Lower leg skin (tissue), 4 donors: ENCODE measurements around the gene ITGA2. TPM values are rescaled to one million over a fixed set of nuclear protein-coding genes. Genes with fewer than 3 reads are reported as not detected.

ENCODE experiments used
- DNase-seq, 2 donors: peaks; one replicate each; pipeline ENCODE4 v3.0.0-alpha.2; 2019; ENCODE audit warnings: low spot score in 2 of 2
- H3K4me3 ChIP-seq: fragments of 200-600 bp; sonication (generic); 2 replicates; pipeline ENCODE4 v1.5.1; 2017; ENCODE audit warnings: mild to moderate bottlenecking, low read depth; ENCODE audit not compliant: poor library complexity, severe bottlenecking
- POLR2A ChIP-seq, 2 donors: fragments of 450-650 bp; IDR thresholded peaks; one replicate each; pipeline ENCODE4 v1.6.1; 2016 to 2017; ENCODE audit warnings: antibody characterized with exemption in 2 of 2, mild to moderate bottlenecking in 1 of 2, moderate library complexity in 1 of 2
- WGBS, 2 donors: methylation state at CpG; one replicate each; pipeline ENCODE4 v1.1.5; 2018; 5-methylcytosine and 5-hydroxymethylcytosine counted together
- intact Hi-C: fragments of 100-400 bp; cut with DNase I; formaldehyde crosslinking; loops from one replicate; pipeline ENCODE4 v1.15.0; 2023; ENCODE audit warnings: low total_unique reads
- total RNA-seq, 4 donors: library from RNA; depleted of rRNA; stranded (reverse); fragments of >200 nt; gene quantifications; one replicate each; pipeline ENCODE4 v1.1.0, GENCODE V29; 2016
- TF ChIP-seq, protein P1 (sequence below), 3 donors: fragments of 450-650 bp; IDR thresholded peaks; one replicate each; pipeline ENCODE4 v1.5.1; 2016; ENCODE audit warnings: antibody characterized with exemption in 3 of 3, mild to moderate bottlenecking in 3 of 3, moderate library complexity in 2 of 3

The ITGA2 gene
- total RNA-seq, 4 donors from 2014 or later = 28.6 to 36.7 (median 34.1) TPM

DNA sequence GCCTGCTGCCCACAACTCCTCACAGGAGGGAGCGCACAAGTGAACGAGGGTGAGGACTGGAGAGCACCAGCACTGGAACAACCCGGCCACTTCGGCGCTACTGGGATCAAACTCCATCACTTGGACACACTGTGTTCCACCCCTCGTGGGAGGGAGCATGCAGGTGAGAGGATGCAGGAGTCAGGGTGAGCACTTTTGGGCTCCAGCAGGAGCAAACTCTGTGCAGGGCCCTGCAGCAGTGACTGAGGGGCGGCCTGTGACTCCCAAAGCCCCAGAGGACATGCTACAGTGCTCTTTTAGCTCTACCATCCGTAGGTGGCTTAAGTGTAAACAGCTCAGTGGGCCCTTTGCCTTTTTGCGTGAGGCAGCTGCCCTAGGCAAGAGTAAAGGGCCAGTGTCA, 124.8 kb downstream of the ITGA2 start:
- intact Hi-C loops = no loop called here
- no peak for TF ChIP-seq POLR2A (IDR thresholded peaks at IDR 0.05)
- TF ChIP-seq, protein P1, sequence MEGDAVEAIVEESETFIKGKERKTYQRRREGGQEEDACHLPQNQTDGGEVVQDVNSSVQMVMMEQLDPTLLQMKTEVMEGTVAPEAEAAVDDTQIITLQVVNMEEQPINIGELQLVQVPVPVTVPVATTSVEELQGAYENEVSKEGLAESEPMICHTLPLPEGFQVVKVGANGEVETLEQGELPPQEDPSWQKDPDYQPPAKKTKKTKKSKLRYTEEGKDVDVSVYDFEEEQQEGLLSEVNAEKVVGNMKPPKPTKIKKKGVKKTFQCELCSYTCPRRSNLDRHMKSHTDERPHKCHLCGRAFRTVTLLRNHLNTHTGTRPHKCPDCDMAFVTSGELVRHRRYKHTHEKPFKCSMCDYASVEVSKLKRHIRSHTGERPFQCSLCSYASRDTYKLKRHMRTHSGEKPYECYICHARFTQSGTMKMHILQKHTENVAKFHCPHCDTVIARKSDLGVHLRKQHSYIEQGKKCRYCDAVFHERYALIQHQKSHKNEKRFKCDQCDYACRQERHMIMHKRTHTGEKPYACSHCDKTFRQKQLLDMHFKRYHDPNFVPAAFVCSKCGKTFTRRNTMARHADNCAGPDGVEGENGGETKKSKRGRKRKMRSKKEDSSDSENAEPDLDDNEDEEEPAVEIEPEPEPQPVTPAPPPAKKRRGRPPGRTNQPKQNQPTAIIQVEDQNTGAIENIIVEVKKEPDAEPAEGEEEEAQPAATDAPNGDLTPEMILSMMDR (IDR thresholded peaks at IDR 0.05) = no peak
- H3K4me3 ChIP-seq = no peak overlapping the region
- WGBS, 2 donors = 92% methylated on average over 9 of the region's 9 CpGs
- DNase-seq = no peak

DNA sequence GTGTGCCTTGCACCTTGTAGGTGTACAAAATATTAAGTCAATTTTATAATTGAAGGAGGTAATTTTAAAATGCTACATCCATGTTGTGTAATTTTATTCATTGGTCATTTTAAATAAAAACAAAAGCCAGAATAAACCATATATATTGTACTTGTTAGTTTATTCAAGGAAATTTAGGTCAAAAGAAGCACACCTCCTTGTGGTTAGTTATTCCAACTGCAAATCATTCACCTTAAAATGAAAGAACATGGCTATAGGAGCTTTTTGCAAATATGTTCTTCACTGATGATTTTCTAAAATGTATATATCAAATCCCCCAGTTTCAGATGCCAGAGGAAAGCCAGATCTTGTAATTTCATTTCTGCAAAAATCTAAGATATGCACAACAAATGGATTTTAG, 125.8 kb downstream of the ITGA2 start:
- TF ChIP-seq, protein P1 (IDR thresholded peaks at IDR 0.05) = no peak
- TF ChIP-seq POLR2A (IDR thresholded peaks at IDR 0.05) = no peak
- DNase-seq = no peak
- intact Hi-C loops = no loop called here
- H3K4me3 ChIP-seq = no peak overlapping the region

- intact Hi-C loops = no loop called here
- H3K4me3 ChIP-seq = no peak overlapping the region
- TF ChIP-seq POLR2A (IDR thresholded peaks at IDR 0.05) = no peak
- TF ChIP-seq, protein P1 (IDR thresholded peaks at IDR 0.05) = no peak
- 69 to 89% methylated on average over 1 of the region's 1 CpG for WGBS, 2 donors
- DNase-seq = no peak
These were observed 127.4 kb downstream of the ITGA2 start for GRCh38 chr5:53116597-53116996.

- 96 to 97% methylated on average over 5 of the region's 5 CpGs for WGBS, 2 donors
- no peak for TF ChIP-seq POLR2A (IDR thresholded peaks at IDR 0.05)
- TF ChIP-seq, protein P1 (IDR thresholded peaks at IDR 0.05) = no peak
- DNase-seq = no peak
These were observed 129.7 kb downstream of the ITGA2 start for GRCh38 chr5:53118879-53119278.

GRCh38 chr5:53120165-53120564, 131.0 kb downstream of the ITGA2 start:
- intact Hi-C loops = no loop called here
- 93 to 100% methylated on average over 1 of the region's 1 CpG for WGBS, 2 donors
- no peak overlapping the region for H3K4me3 ChIP-seq
- no peak for DNase-seq
- TF ChIP-seq, protein P1 (IDR thresholded peaks at IDR 0.05) = no peak
- TF ChIP-seq POLR2A (IDR thresholded peaks at IDR 0.05) = no peak

More at GRCh38 chr5:53118879-53119278, 129.7 kb downstream of the ITGA2 start:
- H3K4me3 ChIP-seq = no peak overlapping the region
- intact Hi-C loops = no loop called here

DNA sequence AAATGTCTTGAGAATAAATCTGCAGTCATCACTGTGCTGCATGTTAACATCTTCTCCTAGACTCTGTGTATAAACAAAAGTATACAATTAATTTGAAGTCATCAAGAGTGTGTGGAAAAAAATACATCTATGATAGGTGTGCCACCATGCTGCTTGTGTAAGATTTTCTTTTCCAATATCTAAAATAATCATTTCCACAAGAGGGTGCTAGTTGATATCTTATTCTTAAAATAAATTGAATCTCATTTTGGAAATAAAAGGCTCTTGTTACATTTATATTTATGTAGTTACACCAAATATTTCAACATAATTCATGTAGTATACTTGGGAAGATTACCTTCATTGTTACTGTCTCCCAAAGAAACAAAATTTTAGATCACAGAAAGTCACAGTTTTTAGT, 134.6 kb downstream of the ITGA2 start:
- TF ChIP-seq POLR2A (IDR thresholded peaks at IDR 0.05) = no peak
- TF ChIP-seq, protein P1 (IDR thresholded peaks at IDR 0.05) = no peak
- no peak overlapping the region for H3K4me3 ChIP-seq
- no peak for DNase-seq
- intact Hi-C loops = no loop called here
